Measurements from ENCODE around the gene GYPE. TPM values are rescaled to one million over a fixed set of nuclear protein-coding genes. Genes with fewer than 3 reads are reported as not detected.
"Not testable (repeated sequence)": the region's sequence is repeated elsewhere in the genome, so short reads cannot be mapped to it uniquely, and the experiment has no call there.

GYPE gene
- total RNA-seq = not detected in 3 replicates

DNA sequence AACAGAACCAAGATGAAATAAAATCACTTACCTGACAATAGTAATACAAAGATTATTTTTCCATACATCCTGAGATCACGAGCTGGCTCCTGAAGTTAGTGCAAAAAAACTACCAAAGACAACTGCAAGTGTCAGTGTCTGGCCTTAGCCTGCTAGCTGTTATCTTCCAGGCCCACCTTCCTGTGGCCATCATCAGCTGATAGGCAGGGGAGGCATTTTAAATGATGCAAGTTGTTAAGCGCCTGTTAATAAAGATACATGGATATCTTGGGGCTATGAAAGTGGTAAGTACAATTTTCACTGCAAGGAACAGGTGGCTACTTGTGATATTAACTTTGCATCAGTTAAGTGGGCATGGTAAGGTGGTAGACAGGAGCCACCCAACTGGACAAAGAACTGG is at the start of gene GYPE:
TSS of gene GYPE (minus strand) at position 120 of the 400 bp plus-strand sequence. CDS start at position 68, 52 bp downstream.
- not testable (repeated sequence) for H3K4me3 Mint-ChIP-seq; H3K9me3 Mint-ChIP-seq; H3K36me3 Mint-ChIP-seq; H3K4me1 Mint-ChIP-seq; DNase-seq (ENCODE audit: low spot score in 2 of 2, unreplicated experiment in 2 of 2); H3K27ac Mint-ChIP-seq
- peaks cover 37% of the 10 kb centered on the region for H3K27me3 Mint-ChIP-seq (ENCODE audit: low read depth)

DNA sequence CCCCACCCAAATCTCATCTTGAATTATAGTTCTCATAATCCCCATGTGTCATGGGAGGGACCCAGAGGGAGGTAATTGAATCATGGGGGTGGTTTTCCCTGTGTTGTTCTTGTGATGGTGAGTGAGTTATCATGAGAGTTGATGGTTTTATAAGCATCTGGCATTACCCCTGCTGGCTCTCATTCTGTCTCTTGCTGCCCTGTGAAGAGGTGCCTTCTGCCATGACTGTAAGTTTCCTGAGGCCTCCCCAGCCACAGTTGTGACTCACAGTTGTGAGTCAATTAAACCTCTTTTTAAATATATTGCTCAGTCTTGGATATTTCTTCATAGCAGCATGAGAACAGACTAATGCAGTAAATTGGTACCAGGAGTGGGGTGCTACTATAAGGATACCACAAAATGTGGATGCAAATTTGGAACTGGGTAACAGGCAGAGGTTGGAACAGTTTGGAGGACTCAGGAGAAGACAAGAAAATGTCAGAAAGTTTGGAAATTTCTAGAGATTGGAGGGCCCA is 46.2 kb upstream of the GYPE start:
- not testable (repeated sequence) for H3K27ac Mint-ChIP-seq; H3K36me3 Mint-ChIP-seq; H3K4me3 Mint-ChIP-seq; H3K27me3 Mint-ChIP-seq (ENCODE audit: low read depth); H3K4me1 Mint-ChIP-seq; DNase-seq (ENCODE audit: low spot score in 2 of 2, unreplicated experiment in 2 of 2)
- H3K9me3 Mint-ChIP-seq = peaks cover 14% of the 10 kb centered on the region

DNA sequence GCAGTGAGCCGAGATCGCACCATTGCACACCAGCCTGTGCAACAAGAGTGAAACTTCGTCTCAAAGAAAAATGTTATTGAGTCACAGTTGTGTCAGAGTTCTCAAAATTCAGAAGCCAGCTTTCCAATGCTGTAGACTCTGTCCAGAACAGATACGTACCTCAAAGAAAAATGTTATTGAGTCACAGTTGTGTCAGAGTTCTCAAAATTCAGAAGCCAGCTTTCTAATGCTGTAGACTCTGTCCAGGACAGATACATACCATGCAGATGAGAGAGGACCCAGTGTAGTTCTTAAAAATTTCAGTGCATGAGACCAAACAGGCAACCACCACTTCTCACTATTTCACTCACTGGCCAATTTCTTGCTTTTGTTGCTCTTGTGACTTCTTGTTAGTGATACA is 45.6 kb upstream of the GYPE start:
- H3K27ac Mint-ChIP-seq; H3K4me3 Mint-ChIP-seq; DNase-seq (ENCODE audit: low spot score in 2 of 2, unreplicated experiment in 2 of 2); H3K4me1 Mint-ChIP-seq; H3K36me3 Mint-ChIP-seq; H3K27me3 Mint-ChIP-seq (ENCODE audit: low read depth): not testable (repeated sequence)
- H3K9me3 Mint-ChIP-seq = peaks cover 14% of the 10 kb centered on the region

DNA sequence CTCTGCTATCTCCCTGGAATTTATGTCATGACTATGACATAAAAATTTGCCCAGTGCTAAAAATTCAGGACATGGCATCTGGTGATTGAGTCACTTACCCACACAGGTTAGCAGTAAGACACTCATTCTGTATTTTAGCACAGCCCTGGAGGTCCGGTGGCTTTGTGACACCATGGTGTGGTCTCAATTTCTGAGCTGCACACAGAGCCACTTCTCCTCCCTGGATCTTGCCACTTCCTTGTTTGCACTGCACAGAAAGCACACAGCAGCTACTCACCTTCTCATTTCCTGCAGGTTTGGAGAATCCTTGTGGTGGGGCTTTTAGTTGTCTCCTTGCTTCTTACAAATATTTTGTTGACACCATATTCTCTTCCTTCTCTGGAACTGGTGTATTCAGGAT is 44.8 kb upstream of the GYPE start:
- not testable (repeated sequence) for H3K27me3 Mint-ChIP-seq (ENCODE audit: low read depth); H3K4me3 Mint-ChIP-seq; H3K4me1 Mint-ChIP-seq; H3K27ac Mint-ChIP-seq; DNase-seq (ENCODE audit: low spot score in 2 of 2, unreplicated experiment in 2 of 2); H3K36me3 Mint-ChIP-seq
- H3K9me3 Mint-ChIP-seq = peaks cover 14% of the 10 kb centered on the region

DNA sequence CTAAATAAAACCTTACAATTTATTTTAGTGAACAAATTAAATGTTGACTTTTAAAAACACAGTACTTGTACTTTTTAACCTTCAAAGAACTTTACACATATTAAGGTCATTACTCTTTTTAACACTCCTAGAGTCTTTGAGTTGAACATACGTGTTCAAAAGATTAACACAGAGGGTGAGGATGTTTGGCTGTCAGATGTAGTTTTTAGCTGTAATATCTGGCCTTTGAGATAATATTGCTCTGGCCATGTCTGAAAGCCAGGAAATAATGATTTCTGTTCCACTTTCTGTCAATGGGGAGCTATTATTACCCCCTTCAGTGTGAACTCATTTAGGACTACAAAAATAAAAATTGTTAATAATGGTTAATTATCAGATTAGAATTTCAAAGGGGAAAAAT is 42.1 kb upstream of the GYPE start:
- H3K9me3 Mint-ChIP-seq = peaks cover 11% of the 10 kb centered on the region
- not testable (repeated sequence) for H3K4me3 Mint-ChIP-seq

DNA sequence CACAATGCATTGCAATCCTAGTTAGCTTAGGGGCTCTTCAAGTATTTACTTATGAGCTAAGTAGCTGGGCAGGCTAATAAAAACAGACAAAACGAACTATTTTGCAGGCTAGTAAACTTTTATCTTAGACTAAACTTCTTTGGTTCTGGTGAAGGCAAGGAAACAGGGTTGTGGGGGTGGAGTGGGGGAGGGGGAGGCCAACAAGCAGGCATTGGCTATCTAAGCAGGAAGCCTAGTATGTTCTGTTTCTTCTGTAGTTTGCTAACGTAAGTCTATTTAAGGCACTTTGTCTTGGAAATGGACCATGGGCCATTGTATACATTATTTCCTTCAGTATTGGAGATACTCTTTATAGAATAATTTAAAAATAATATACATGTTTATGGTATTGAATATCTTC is 35.3 kb upstream of the GYPE start:
- not testable (repeated sequence) for H3K4me1 Mint-ChIP-seq; H3K9me3 Mint-ChIP-seq; H3K27ac Mint-ChIP-seq; H3K27me3 Mint-ChIP-seq (ENCODE audit: low read depth); DNase-seq (ENCODE audit: low spot score in 2 of 2, unreplicated experiment in 2 of 2); H3K36me3 Mint-ChIP-seq; H3K4me3 Mint-ChIP-seq

More for the DNA sequence above, 42.1 kb upstream of the GYPE start:
- not testable (repeated sequence) for H3K36me3 Mint-ChIP-seq; DNase-seq (ENCODE audit: low spot score in 2 of 2, unreplicated experiment in 2 of 2); H3K27me3 Mint-ChIP-seq (ENCODE audit: low read depth); H3K4me1 Mint-ChIP-seq; H3K27ac Mint-ChIP-seq

DNA sequence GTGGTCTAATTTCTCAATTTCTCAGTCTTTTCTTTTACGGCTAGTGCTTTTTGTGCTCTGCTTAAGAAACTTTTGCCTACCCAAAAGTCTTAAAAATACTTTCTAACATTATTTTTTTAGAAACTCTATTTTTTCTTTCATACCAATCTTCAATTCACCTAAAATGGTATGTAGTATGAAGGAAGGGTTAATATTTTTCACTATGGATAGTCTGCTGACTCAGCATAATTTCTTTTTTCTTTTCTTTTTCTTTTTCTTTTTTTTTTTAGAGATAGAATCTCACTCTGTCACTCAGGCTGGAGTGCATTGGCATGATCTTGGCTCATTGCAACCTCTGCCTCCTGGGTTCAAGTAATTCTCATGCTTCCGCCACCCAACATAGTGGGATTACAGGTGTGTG is 34.2 kb upstream of the GYPE start:
- no peak overlapping the region for H3K27ac Mint-ChIP-seq
- H3K36me3 Mint-ChIP-seq = no peaks in the 10 kb centered on the region
- TF ChIP-seq, protein P1, sequence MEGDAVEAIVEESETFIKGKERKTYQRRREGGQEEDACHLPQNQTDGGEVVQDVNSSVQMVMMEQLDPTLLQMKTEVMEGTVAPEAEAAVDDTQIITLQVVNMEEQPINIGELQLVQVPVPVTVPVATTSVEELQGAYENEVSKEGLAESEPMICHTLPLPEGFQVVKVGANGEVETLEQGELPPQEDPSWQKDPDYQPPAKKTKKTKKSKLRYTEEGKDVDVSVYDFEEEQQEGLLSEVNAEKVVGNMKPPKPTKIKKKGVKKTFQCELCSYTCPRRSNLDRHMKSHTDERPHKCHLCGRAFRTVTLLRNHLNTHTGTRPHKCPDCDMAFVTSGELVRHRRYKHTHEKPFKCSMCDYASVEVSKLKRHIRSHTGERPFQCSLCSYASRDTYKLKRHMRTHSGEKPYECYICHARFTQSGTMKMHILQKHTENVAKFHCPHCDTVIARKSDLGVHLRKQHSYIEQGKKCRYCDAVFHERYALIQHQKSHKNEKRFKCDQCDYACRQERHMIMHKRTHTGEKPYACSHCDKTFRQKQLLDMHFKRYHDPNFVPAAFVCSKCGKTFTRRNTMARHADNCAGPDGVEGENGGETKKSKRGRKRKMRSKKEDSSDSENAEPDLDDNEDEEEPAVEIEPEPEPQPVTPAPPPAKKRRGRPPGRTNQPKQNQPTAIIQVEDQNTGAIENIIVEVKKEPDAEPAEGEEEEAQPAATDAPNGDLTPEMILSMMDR (IDR thresholded peaks at IDR 0.05; ENCODE audit: unreplicated experiment) = no peak
- no peaks in the 10 kb centered on the region for H3K4me1 Mint-ChIP-seq
- no peaks in the 10 kb centered on the region for H3K27me3 Mint-ChIP-seq (ENCODE audit: low read depth)
- no peak overlapping the region for H3K4me3 Mint-ChIP-seq
- no peak for DNase-seq (ENCODE audit: low spot score in 2 of 2, unreplicated experiment in 2 of 2)
- no peaks in the 10 kb centered on the region for H3K9me3 Mint-ChIP-seq

DNA sequence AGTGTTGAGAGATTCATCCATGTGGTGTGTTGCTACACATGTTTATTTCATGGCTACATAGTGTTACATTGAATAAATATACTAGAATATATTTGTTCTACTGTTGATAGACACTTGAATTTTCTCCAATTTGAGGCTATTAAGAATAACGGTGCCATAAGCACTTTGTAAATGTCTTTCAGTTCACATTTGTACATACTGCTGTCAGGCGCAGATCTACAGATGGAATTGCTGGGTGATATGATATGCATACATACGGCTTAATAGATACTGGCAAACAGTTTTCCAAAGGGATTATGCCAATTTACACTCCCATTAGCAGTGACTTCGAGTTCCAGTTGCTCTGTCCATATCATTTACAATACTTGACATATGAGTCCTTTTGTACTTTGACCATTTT is 33.5 kb upstream of the GYPE start:
- H3K9me3 Mint-ChIP-seq; H3K27me3 Mint-ChIP-seq (ENCODE audit: low read depth); H3K4me1 Mint-ChIP-seq; H3K27ac Mint-ChIP-seq; DNase-seq (ENCODE audit: low spot score in 2 of 2, unreplicated experiment in 2 of 2); H3K4me3 Mint-ChIP-seq; H3K36me3 Mint-ChIP-seq: not testable (repeated sequence)

DNA sequence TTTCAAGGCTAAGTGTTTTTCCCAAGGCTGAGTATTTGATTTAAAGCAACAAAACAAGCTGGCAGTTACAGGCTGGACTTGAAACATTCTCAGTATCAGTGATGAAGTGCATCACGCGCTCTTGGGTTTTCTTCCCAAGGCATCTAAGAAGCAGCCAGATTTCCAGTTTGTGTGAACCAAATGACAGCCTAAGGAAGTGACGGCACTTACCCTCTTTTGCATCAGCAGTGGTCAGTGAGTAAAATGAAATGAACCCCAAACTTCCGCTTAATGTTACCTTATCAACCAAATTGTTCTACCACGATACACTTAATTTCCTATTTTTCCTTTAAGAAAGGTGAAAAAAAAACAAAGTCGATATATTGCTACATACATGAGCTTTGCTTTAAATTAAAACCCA is 15.8 kb upstream of the GYPE start:
- Mint-ChIP-seq H3K27me3 (ENCODE audit: low read depth) (peaks cover 20% of the 10 kb centered on the region), H3K4me1 (no peaks in the 10 kb centered on the region), H3K9me3 (peaks cover 4% of the 10 kb centered on the region), H3K4me3 (no peak overlapping the region), H3K36me3 (no peaks in the 10 kb centered on the region), H3K27ac (no peak overlapping the region)
- DNase-seq (ENCODE audit: low spot score in 2 of 2, unreplicated experiment in 2 of 2) = no peak
- TF ChIP-seq, protein P1 (IDR thresholded peaks at IDR 0.05; ENCODE audit: unreplicated experiment) = no peak

DNA sequence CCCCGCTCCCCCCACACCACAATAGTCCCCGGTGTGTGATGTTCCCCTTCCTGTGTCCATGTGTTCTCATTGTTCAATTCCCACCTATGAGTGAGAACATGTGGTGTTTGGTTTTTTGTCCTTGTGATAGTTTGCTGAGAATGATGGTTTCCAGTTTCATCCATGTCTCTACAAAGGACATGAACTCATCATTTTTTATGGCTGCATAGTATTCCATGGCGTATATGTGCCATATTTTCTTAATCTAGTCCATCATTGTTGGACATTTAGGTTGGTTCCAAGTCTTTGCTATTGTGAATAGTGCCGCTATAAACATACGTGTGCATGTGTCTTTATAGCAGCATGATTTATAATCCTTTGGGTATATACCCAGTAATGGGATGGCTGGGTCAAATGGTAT is 11.1 kb upstream of the GYPE start:
- not testable (repeated sequence) for H3K4me1 Mint-ChIP-seq, H3K4me3 Mint-ChIP-seq, H3K27ac Mint-ChIP-seq

DNA sequence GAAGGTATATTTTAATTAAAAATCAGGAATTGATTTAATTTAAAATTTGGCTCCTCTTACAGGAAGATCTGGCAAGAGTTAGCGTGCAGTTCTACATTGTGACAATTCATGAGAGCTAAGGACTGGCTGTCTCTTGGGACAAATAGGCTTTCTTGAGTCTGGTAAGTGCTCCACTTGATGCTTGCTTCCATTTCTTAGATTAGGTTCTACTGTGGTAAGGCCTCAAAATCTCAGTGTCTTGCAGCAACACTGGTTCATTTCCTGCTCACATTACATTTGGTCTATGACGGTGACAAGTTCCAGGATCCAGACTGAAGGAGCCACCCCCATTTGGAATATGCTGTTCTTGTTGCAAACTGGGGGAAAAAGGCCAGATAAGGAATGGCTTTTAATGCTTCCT is 7.1 kb upstream of the GYPE start:
- not testable (repeated sequence) for DNase-seq (ENCODE audit: low spot score in 2 of 2, unreplicated experiment in 2 of 2); H3K27ac Mint-ChIP-seq; H3K4me3 Mint-ChIP-seq; H3K4me1 Mint-ChIP-seq; H3K9me3 Mint-ChIP-seq; H3K36me3 Mint-ChIP-seq
- peaks cover 22% of the 10 kb centered on the region for H3K27me3 Mint-ChIP-seq (ENCODE audit: low read depth)

More for the DNA sequence above, 11.1 kb upstream of the GYPE start:
- DNase-seq (ENCODE audit: low spot score in 2 of 2, unreplicated experiment in 2 of 2); H3K9me3 Mint-ChIP-seq; H3K36me3 Mint-ChIP-seq: not testable (repeated sequence)
- H3K27me3 Mint-ChIP-seq (ENCODE audit: low read depth) = peaks cover 23% of the 10 kb centered on the region

DNA sequence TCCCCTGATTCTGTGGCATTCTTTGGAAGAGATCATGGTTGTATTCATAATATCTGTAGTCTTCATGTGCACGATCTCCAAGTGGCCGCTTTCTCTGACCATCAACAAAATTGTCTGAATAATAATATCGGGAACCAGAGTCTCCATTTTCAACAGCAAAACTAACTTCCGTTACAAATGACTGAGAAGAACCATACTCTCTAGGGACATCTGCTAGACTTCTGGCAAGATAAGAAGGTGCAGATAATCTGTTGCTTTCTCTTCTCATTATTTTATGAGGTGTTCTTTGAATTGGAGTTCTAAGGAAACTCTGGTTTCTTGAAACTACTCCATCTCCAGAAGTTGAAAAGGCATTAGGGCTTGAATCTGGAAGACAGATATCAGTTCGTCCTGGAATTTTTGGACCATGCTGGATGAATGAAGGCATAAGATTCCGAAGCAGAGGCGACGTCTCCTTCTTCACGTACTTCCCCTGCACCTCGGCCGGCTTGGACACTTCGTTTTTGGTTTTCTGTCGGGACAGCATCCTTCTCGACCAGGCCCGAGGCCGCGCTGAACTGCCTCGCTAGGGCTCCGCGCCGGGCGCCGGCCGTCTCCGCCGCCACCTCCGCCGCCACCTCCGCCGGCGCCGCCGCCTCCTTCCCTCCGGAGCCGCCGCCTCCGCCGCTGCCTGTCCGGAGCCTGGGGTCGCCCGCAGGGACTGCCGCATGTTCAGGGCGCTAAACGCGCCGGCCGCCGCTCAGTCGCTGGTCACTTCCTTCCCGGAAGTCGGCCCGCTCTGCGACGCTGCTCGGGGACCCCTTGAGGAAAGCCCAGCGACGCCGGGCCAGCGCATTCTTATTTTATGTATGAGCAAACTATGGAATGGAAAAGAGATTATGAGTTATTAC is 6.4 kb upstream of the GYPE start:
- not testable (repeated sequence) for H3K4me1 Mint-ChIP-seq; H3K36me3 Mint-ChIP-seq; H3K27ac Mint-ChIP-seq; H3K9me3 Mint-ChIP-seq; DNase-seq (ENCODE audit: low spot score in 2 of 2, unreplicated experiment in 2 of 2); H3K4me3 Mint-ChIP-seq
- H3K27me3 Mint-ChIP-seq (ENCODE audit: low read depth) = peaks cover 21% of the 10 kb centered on the region
